Natural killer cell (primary cell): ENCODE measurements around the gene NOL4L. TPM values are rescaled to one million over a fixed set of nuclear protein-coding genes. Genes with fewer than 3 reads are reported as not detected.

Source experiments
- ATAC-seq, 3 donors: fragments of 150-1000 bp in 2 of 3; fragments of 200-7000 bp in 1 of 3; cut with Tn5 transposase; 1 replicate in 1 of 3; 2 replicates in 2 of 3; pipeline ENCODE4 v1.10.0; 2021; ENCODE audit warnings: mild to moderate bottlenecking in 2 of 3, moderate library complexity in 2 of 3
- DNase-seq, 2 donors: peaks; one replicate each; pipeline versions ENCODE4 v3.0.0 to v3.0.0-alpha.2; 2013 to 2021; ENCODE audit warnings: mixed read lengths in 1 of 2
- H3K27ac ChIP-seq: one replicate; pipeline ENCODE4 v1.5.1; 2013; ENCODE audit warnings: mild to moderate bottlenecking, low read length
- H3K27me3 ChIP-seq: one replicate; pipeline ENCODE4 v1.6.1; 2013; ENCODE audit warnings: low read length; ENCODE audit not compliant: control insufficient read depth, insufficient read depth
- H3K36me3 ChIP-seq: one replicate; pipeline ENCODE4 v1.6.1; 2013; ENCODE audit warnings: low read length; ENCODE audit not compliant: control insufficient read depth, insufficient read depth
- H3K4me1 ChIP-seq: one replicate; pipeline ENCODE4 v1.6.1; 2013; ENCODE audit warnings: low read length; ENCODE audit not compliant: control insufficient read depth, insufficient read depth
- H3K4me3 ChIP-seq: one replicate; pipeline ENCODE4 v1.5.1; 2013; ENCODE audit warnings: low read length
- H3K9me3 ChIP-seq: one replicate; pipeline ENCODE4 v1.6.1; 2013; ENCODE audit warnings: low read length; ENCODE audit not compliant: control insufficient read depth, insufficient read depth
- H3K27ac Mint-ChIP-seq, 2 donors: one replicate each; pipeline ENCODE4 v1.8.0; 2022; ENCODE audit warnings: mild to moderate bottlenecking in 2 of 2, mixed read lengths in 2 of 2, moderate library complexity in 1 of 2
- H3K27me3 Mint-ChIP-seq, 2 donors: one replicate each; pipeline ENCODE4 v1.8.0; 2022; ENCODE audit warnings: low read depth in 2 of 2, mixed read lengths in 2 of 2
- H3K36me3 Mint-ChIP-seq: one replicate; pipeline ENCODE4 v1.8.0; 2022; ENCODE audit warnings: mixed read lengths
- H3K4me1 Mint-ChIP-seq, 2 donors: one replicate each; pipeline ENCODE4 v1.8.0; 2022; ENCODE audit warnings: mixed read lengths in 2 of 2
- H3K4me3 Mint-ChIP-seq: one replicate; pipeline ENCODE4 v1.8.0; 2022; ENCODE audit warnings: mild to moderate bottlenecking, moderate library complexity, mixed read lengths
- H3K9me3 Mint-ChIP-seq, 2 donors: one replicate each; pipeline ENCODE4 v1.8.0; 2022; ENCODE audit warnings: mixed read lengths in 2 of 2
- CTCF ChIP-seq: fragments of 200-600 bp; IDR thresholded peaks from one replicate; pipeline ENCODE4 v1.8.0; 2022; ENCODE audit warnings: antibody characterized with exemption
- WGBS: methylation state at CpG from one replicate; pipeline ENCODE4 v1.1.7; 2013; ENCODE audit warnings: missing lambda C conversion rate; ENCODE audit not compliant: insufficient coverage; 5-methylcytosine and 5-hydroxymethylcytosine counted together
- intact Hi-C: fragments of 100-400 bp; cut with micrococcal nuclease; formaldehyde crosslinking; loops from one replicate; pipeline ENCODE4 v1.14.2; 2022
- total RNA-seq, 4 donors: library from RNA; stranded (reverse); fragments of 120-200 nt in 1 of 4; gene quantifications; one replicate each; pipeline versions ENCODE4 v1.2.3 to v1.2.4, GENCODE V29; 2013 to 2022

The NOL4L gene
- total RNA-seq, 3 donors from 2014 or later (not counting 1 experiment from before 2014, with no cell fraction given), result 101 to 136 (median 114) TPM

- Histone ChIP-seq H3K4me3 (no peak overlapping the region), H3K4me1 (no peaks in the 10 kb centered on the region), H3K27me3 (no peaks in the 10 kb centered on the region), H3K9me3 (no peaks in the 10 kb centered on the region), H3K27ac (no peak overlapping the region), H3K36me3 (peaks cover 88% of the 10 kb centered on the region)
- Mint-ChIP-seq H3K4me3 (no peak overlapping the region), H3K27ac (no peak overlapping the region), H3K27me3 (no peaks in the 10 kb centered on the region), H3K36me3 (peaks cover 31% of the 10 kb centered on the region), H3K9me3 (no peaks in the 10 kb centered on the region), H3K4me1 (peaks cover 0 to 4% of the 10 kb centered on the region in 2 donors)
- intact Hi-C loops, result no loop called here
- 94% methylated on average over 2 of the region's 2 CpGs for WGBS
- DNase-seq (no peak), ATAC-seq (no peak)
- TF ChIP-seq CTCF, result no peak
These were observed 152.9 kb downstream of the NOL4L start for GRCh38 chr20:32432277-32432676.

- Histone ChIP-seq H3K36me3 (peaks cover 81% of the 10 kb centered on the region), H3K27ac (no peak overlapping the region), H3K9me3 (no peaks in the 10 kb centered on the region), H3K4me3 (no peak overlapping the region), H3K27me3 (no peaks in the 10 kb centered on the region), H3K4me1 (no peaks in the 10 kb centered on the region)
- peaks cover 0 to 4% of the 10 kb centered on the region in 2 donors for H3K4me1 Mint-ChIP-seq
- H3K27me3 Mint-ChIP-seq, result no peaks in the 10 kb centered on the region
- intact Hi-C loops, result no loop called here
- H3K36me3 Mint-ChIP-seq, result peaks cover 31% of the 10 kb centered on the region
- no peak overlapping the region for H3K27ac Mint-ChIP-seq
- H3K9me3 Mint-ChIP-seq, result no peaks in the 10 kb centered on the region
- no peak for TF ChIP-seq CTCF
- H3K4me3 Mint-ChIP-seq, result no peak overlapping the region
- no peak for ATAC-seq
- no peak for DNase-seq
- 96% methylated on average over 11 of the region's 12 CpGs for WGBS
These were observed 153.7 kb downstream of the NOL4L start for GRCh38 chr20:32431457-32431856.

GRCh38 chr20:32429745-32430360 lies 155.3 kb downstream of the NOL4L start:
- Mint-ChIP-seq H3K9me3 (no peaks in the 10 kb centered on the region), H3K4me1 (peaks cover 0 to 4% of the 10 kb centered on the region in 2 donors), H3K27me3 (no peaks in the 10 kb centered on the region), H3K27ac (no peak overlapping the region), H3K4me3 (no peak overlapping the region), H3K36me3 (peaks cover 31% of the 10 kb centered on the region)
- no peak overlapping the region for H3K27ac ChIP-seq
- no peaks in the 10 kb centered on the region for H3K9me3 ChIP-seq
- H3K4me3 ChIP-seq, result no peak overlapping the region
- no peaks in the 10 kb centered on the region for H3K4me1 ChIP-seq
- H3K36me3 ChIP-seq, result peaks cover 65% of the 10 kb centered on the region
- ATAC-seq, result no peak
- no peaks in the 10 kb centered on the region for H3K27me3 ChIP-seq
- DNase-seq, result no peak
- no peak for TF ChIP-seq CTCF
- WGBS, result 98% methylated on average over 16 of the region's 16 CpGs
- intact Hi-C loops, result no loop called here

GRCh38 chr20:32429343-32429742 lies 155.8 kb downstream of the NOL4L start:
- Mint-ChIP-seq H3K27ac (no peak overlapping the region), H3K4me3 (no peak overlapping the region), H3K27me3 (no peaks in the 10 kb centered on the region), H3K4me1 (peaks cover 0 to 4% of the 10 kb centered on the region in 2 donors), H3K36me3 (peaks cover 31% of the 10 kb centered on the region), H3K9me3 (no peaks in the 10 kb centered on the region)
- no peak for DNase-seq
- Histone ChIP-seq H3K27ac (no peak overlapping the region), H3K36me3 (peaks cover 60% of the 10 kb centered on the region), H3K27me3 (no peaks in the 10 kb centered on the region), H3K9me3 (no peaks in the 10 kb centered on the region), H3K4me3 (no peak overlapping the region), H3K4me1 (no peaks in the 10 kb centered on the region)
- ATAC-seq, result no peak
- intact Hi-C loops, result no loop called here
- 99% methylated on average over 7 of the region's 7 CpGs for WGBS
- no peak for TF ChIP-seq CTCF
